ENCODE data around the gene KERA.

The KERA gene

GRCh38 chr12:91073426-91073825 is 15.6 kb upstream of the KERA start:
- no peak for DNase-seq (ENCODE audit: low read depth)

DNA sequence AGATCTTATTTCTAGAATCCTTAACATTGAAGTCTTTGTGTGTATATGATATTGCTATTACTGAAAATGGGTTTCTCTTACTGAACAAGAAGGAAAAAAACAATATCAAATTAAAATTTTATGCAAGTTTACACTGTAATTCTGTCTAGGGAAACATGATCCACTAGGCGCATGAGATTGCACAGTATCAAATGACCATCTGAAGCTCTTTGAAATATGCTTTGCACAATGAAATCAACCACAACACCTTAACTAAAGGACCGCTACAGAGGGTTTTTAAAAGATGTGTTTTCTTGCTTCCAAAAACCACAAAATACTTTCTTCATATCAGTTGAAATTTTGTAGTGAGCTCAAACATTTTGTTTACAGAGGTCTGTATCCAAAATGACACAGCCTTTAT is 15.1 kb upstream of the KERA start:
- no peak for DNase-seq (ENCODE audit: low read depth)

DNA sequence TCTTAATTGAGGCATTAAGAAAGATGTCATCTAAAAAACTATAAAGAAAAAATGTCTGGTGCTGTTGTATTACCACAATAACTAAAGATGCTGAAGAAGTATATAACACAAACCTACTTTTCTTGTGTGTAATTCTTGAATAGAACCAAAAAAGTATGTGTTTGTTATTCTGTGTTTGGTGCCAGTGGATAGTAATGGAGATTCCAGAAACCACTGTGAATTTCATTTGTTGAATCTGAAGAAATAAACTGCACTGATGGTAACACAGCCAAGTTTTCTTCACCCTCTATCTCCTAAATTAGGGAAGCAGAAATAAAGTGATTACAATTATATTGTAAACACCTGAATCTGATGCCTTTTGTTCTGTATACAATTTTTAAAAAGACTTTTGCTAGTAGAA is 13.1 kb upstream of the KERA start:
- DNase-seq (ENCODE audit: low read depth), result no peak

- no peak for DNase-seq (ENCODE audit: low read depth)
Observed at GRCh38 chr12:91065396-91065795, 7.6 kb upstream of the KERA start.

- DNase-seq (ENCODE audit: low read depth), result no peak
Observed at GRCh38 chr12:91064640-91065039, 6.8 kb upstream of the KERA start.

DNA sequence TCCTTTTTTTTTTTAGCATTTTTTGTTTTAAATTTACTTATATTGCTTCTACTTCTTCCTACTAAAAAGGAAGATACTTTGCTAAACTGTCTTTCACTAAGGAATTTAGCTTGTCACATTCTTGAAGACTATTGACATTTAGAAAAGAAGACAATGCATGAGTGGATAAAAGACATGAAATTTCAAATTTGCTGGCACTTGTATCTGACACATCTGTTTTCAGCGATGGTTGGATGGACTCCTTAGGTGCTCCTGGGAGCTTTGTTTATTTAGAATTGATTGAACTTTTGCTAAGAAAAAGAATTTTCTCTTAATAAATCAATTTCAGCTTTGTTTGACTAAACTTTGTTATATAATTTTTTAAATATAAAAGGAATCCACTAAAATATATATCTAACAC is 3.3 kb upstream of the KERA start:
- no peak for DNase-seq (ENCODE audit: low read depth)

DNA sequence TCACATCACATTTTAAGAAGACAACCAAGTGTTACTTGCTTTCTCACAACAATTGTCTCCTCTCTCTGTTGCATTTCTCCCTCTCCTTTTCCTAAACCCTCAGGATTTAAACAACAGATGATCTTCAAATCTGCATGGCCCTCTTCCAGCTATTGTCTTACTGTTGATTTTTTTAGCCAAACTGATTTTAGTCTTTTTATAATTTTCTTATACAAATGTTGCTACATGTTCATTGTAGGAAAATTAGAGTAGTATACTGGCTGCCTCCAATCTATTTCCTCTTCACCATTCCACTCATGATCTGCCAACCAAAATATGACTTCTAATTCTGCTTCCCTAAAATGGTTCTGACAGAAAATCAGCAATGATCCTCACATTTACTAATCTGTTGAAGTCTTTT is 1.4 kb upstream of the KERA start:
- no peak for DNase-seq (ENCODE audit: low read depth)

- DNase-seq (ENCODE audit: low read depth), result no peak
Observed at GRCh38 chr12:91058786-91059185, 962 bp upstream of the KERA start.

- DNase-seq (ENCODE audit: low read depth), result no peak
Observed at GRCh38 chr12:91056488-91056887, 1.3 kb downstream of the KERA start.

- DNase-seq (ENCODE audit: low read depth), result no peak
Observed at GRCh38 chr12:91055976-91056375, 1.8 kb downstream of the KERA start.

DNA sequence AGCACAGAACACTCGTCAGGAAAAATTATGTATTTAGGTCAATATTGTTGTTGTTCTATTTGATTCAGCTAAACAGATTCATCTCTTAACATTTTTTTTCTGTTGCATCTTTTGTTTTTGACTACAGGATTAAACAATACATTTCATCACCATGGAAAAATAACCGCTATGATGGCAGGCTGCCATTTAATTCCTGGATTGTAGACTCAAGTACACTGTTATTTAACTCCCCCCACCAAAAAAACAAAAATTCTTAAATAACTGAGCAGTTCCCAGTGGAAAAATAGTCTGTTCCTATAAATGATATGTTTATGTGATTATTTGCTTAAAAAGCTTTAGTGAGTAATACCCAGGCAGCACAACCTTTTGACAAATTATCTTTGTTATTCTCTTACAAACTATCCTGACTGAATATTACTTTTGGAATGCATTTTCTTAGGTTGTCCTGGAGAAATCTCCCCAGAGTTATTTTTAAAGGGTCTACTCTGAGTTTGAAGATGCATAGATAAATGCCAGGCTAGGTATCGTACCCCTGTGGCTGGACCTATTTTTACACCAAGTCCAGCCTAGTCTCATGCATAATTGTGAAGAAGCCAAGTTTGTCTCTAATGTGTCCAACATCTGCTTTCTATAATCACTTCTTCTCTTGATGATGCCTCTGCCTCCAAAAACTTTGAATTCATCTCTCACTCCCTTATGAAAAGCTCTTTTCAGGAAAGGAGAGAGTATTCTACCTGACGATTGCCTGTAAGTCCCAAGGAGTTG is 3.7 kb downstream of the KERA start:
- no peak for DNase-seq (ENCODE audit: low read depth)

- no peak for DNase-seq (ENCODE audit: low read depth)
Observed at GRCh38 chr12:91052026-91052425, 5.8 kb downstream of the KERA start.

DNA sequence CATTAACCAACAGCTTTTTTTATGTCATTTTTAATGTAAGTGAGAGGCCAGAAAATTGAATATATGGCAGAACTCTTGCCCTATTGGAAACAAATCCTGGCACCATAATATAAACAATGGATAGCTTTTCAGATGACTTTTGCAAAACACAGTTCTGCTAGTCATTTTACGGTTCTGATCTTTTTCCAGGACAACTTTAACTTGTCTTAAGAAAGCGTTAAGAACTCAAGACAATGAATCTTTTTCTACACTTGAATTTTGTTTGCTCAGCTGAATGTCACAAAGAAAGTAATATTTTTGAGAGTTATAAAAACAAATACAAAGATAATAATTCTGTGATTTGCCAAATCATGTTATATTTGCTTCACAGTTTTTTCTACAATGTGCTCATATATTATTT is 13.2 kb downstream of the KERA start:
- no peak for DNase-seq (ENCODE audit: low read depth)

DNA sequence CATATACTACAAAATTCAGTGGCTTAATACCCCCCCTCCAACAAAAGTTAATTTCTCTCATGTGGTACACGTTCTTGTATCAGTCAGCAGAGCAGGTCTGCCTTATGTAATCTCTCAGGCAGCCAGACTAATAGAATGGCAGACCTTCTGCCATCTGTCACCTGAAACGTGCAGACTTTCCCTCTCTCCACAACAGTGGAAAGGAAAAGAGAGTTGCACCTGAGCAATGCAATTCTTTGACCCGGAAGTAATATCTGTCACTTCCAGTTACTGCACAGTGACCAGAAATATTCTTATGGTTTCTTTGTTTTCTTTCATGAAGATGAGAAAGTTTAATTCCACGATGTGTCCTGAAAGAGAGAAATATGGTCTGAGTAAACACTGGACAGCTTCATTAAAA is 14.4 kb downstream of the KERA start:
- no peak for DNase-seq (ENCODE audit: low read depth)

- no peak for DNase-seq (ENCODE audit: low read depth)
Observed at GRCh38 chr12:91040096-91040755, 17.6 kb downstream of the KERA start.

DNA sequence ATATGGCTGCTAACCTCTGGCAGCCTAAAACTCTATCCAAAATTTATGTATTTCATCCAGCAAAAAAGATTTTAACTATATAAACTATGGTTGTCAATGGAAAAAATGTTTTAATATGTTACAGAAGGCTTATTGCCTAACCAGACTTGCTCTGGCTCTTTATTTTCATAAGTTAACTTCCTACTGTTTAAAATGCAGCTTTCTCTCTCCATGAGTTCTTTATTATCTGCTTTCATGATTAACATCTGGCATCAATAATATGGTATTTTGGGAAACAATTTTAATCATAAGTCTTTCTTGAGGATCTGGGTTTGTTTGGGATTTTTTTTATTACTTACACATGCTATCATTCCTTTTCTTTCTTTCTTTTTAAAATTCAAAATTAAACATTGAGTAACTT is 20.5 kb downstream of the KERA start:
- no peak for DNase-seq (ENCODE audit: low read depth)

DNA sequence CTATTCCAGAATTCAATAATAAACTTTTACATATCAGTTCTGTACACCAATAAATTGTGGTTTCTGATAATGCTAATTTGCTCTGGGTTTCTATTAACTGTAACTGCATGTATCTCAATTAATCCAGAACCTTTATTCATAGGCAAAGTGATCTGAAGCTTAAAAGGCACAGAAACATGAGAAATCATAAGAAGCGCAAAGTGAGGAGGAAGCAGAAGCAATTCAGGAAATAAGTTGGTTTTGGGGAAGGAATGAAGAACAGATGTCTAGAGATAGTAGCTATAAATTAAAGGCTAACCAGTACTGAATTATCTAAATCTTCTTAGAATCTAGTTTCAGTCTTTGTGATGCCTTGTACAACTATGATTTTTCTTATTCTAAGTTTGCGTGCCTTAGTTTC is 24.6 kb downstream of the KERA start:
- no peak for DNase-seq (ENCODE audit: low read depth)

DNA sequence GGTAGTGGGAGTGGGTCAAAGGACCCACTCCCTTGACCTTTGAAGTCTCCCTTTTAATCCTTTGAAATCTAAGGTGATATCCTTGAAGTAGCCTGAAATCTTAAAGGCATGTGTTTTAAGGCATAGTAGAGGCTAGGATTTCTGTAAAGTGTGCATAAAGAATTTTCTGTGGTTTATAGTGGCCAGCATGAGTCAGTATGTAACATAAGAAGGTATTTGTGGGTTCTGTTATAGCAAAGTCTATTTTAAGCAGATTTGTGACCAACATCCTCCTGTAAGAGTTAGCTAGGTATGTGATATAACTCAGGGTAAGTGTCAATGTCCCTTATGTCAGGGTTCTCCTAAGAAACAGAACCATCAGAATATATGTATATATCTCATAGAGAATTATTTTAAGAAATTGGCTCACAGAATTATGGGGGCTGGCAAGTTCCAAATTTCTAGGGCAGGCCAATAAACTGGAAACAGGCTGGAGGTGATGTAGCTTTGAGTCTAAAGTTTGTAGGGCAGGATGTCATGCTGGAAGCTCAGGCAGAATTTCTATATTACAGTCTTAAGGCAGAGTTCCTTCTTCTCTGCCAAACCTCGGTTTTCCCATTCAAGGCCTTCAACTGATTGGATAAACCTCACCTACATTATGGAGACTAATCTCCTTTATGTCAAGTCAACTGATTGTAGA is 34.4 kb downstream of the KERA start:
- DNase-seq (ENCODE audit: low read depth), result no peak

DNA sequence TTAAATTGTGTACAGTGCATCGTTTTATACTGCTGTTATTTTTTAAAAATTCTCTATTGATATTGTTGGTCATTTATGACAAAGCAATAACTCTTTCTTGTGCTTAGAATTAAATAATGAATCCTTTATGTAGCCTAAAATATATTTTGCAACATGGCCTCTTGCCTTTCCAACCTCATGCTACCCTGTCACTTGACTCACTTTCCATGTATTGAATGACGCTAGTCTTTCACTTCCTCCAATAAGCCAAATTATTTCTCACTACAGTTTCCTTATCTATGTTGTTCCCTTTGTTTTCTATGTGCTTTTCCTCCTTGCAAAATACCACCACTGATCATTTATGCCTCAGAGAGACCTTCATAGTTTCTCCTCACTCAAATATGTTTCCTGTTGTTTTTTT is 36.7 kb downstream of the KERA start:
- DNase-seq (ENCODE audit: low read depth), result no peak

- no peak for DNase-seq (ENCODE audit: low read depth)
Observed at GRCh38 chr12:91019455-91019854, 38.4 kb downstream of the KERA start.

DNA sequence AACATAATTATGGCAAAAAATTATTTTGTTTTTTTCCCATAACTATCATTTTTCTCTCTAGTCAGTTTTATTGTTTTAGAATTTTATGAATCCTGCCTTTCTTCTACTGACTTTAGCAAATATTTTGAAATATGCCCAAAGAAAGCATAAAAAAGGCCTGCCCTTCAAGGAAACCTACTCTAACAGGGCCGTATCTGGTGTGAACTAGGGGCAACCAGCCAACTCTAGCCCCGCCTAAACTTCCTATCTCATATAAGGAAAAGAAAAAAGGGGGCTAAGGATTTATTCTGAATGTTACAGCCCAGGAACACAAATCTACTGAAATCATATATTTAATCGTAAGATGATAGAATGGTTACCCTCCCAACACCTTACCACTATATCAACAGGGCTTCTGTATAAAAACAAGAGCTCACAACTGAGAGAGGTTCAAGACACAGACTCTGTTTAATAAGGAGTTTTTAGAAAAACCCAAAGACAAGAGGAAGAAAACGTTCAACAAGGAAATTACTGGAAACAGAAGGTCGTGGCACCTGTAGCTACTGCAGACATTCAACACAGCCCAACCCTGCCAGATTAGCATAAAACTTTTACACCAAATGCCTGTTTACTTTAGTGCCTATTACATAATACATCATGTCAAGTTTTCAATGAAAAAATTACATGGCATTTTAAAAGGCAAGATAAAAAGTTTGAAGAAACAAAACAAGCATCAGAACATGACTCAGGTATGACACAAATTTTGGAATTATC is 40.1 kb downstream of the KERA start:
- DNase-seq (ENCODE audit: low read depth), result no peak

- no peak for DNase-seq (ENCODE audit: low read depth)
Observed at GRCh38 chr12:91017043-91017442, 40.8 kb downstream of the KERA start.

Measured in activated gamma-delta T cell treated with anti-CD3 and anti-CD28 coated beads, Interleukin-2, amount 50 U/mL, for 16 hours (primary cell).